ENCODE results near the gene EFNA5. TPM values are rescaled to one million over a fixed set of nuclear protein-coding genes. Genes with fewer than 3 reads are reported as not detected.

Gene EFNA5
- polyA plus RNA-seq, 1 donor from 2014 or later: 4.2 TPM

- TF ChIP-seq EP300 (conservative IDR thresholded peaks at IDR 0.05; ENCODE audit: poor library complexity, severe bottlenecking) (peak; percentile 81), REST (IDR thresholded peaks at IDR 0.05; ENCODE audit: borderline replicate concordance) (no peak), TAF1 (IDR thresholded peaks at IDR 0.05; ENCODE audit: low read depth) (no peak), POLR2AphosphoS5 (IDR thresholded peaks at IDR 0.05) (peak; percentile 58)
- no peaks in the 10 kb centered on the region for H3K79me2 ChIP-seq (replicated peaks; ENCODE audit: insufficient read depth, low read length)
- no peak overlapping the region for H3K9ac ChIP-seq (ENCODE audit: low read length)
- H4K20me1 ChIP-seq (ENCODE audit: insufficient read depth): no peaks in the 10 kb centered on the region
- H3F3A ChIP-seq (ENCODE audit: insufficient read depth, low read length, poor library complexity, severe bottlenecking): no peaks in the 10 kb centered on the region
- no peaks in the 10 kb centered on the region for H3K9me3 ChIP-seq (ENCODE audit: low read length)
- no peak overlapping the region for H3K4me2 ChIP-seq (ENCODE audit: low read length)
- no peak overlapping the region for H2AFZ ChIP-seq (ENCODE audit: low read depth, low read length)
- H3K27me3 ChIP-seq (ENCODE audit: insufficient read depth, low read depth, low read length): no peaks in the 10 kb centered on the region
- H3K27ac ChIP-seq (ENCODE audit: low read length): no peak overlapping the region
- no peak overlapping the region for H3K4me3 ChIP-seq (ENCODE audit: low read length)
- no peaks in the 10 kb centered on the region for H3K9me2 ChIP-seq (ENCODE audit: insufficient read depth, low read length)
- H3K36me3 ChIP-seq (ENCODE audit: insufficient read depth, low read length): no peaks in the 10 kb centered on the region
Observed at GRCh38 chr5:107699425-107699824, 28.7 kb upstream of the EFNA5 start.

GRCh38 chr5:107698286-107698685, 27.5 kb upstream of the EFNA5 start:
- Histone ChIP-seq H3K27ac (ENCODE audit: low read length) (no peak overlapping the region), H3K9me2 (ENCODE audit: insufficient read depth, low read length) (no peaks in the 10 kb centered on the region), H3F3A (ENCODE audit: insufficient read depth, low read length, poor library complexity, severe bottlenecking) (no peaks in the 10 kb centered on the region), H2AFZ (ENCODE audit: low read depth, low read length) (no peak overlapping the region), H3K4me2 (ENCODE audit: low read length) (no peak overlapping the region), H3K27me3 (ENCODE audit: insufficient read depth, low read depth, low read length) (no peaks in the 10 kb centered on the region), H4K20me1 (ENCODE audit: insufficient read depth) (no peaks in the 10 kb centered on the region), H3K79me2 (replicated peaks; ENCODE audit: insufficient read depth, low read length) (no peaks in the 10 kb centered on the region), H3K9ac (ENCODE audit: low read length) (no peak overlapping the region), H3K36me3 (ENCODE audit: insufficient read depth, low read length) (no peaks in the 10 kb centered on the region), H3K9me3 (ENCODE audit: low read length) (no peaks in the 10 kb centered on the region), H3K4me3 (ENCODE audit: low read length) (no peak overlapping the region)
- TF ChIP-seq EP300 (conservative IDR thresholded peaks at IDR 0.05; ENCODE audit: poor library complexity, severe bottlenecking) (no peak), RAD21 (conservative IDR thresholded peaks at IDR 0.05) (no peak)

- no peaks in the 10 kb centered on the region for H3K36me3 ChIP-seq (ENCODE audit: insufficient read depth, low read length)
- no peaks in the 10 kb centered on the region for H3K79me2 ChIP-seq (replicated peaks; ENCODE audit: insufficient read depth, low read length)
- H2AFZ ChIP-seq (ENCODE audit: low read depth, low read length): no peak overlapping the region
- TF ChIP-seq POLR2AphosphoS5 (IDR thresholded peaks at IDR 0.05): no peak
- TF ChIP-seq EP300 (conservative IDR thresholded peaks at IDR 0.05; ENCODE audit: poor library complexity, severe bottlenecking): no peak
- TF ChIP-seq TAF1 (IDR thresholded peaks at IDR 0.05; ENCODE audit: low read depth): no peak
- no peak for TF ChIP-seq CTCF (IDR thresholded peaks at IDR 0.05; ENCODE audit: poor library complexity, severe bottlenecking)
- no peak for TF ChIP-seq RAD21 (conservative IDR thresholded peaks at IDR 0.05)
- TF ChIP-seq SMC3 (conservative IDR thresholded peaks at IDR 0.05; ENCODE audit: poor library complexity): no peak
- no peak for TF ChIP-seq EZH2 (IDR thresholded peaks at IDR 0.05; ENCODE audit: borderline replicate concordance, insufficient read depth, low read length, poor library complexity, severe bottlenecking)
- TF ChIP-seq MXI1 (conservative IDR thresholded peaks at IDR 0.05; ENCODE audit: poor library complexity, severe bottlenecking): no peak
- no peak for TF ChIP-seq REST (IDR thresholded peaks at IDR 0.05; ENCODE audit: borderline replicate concordance)
- H3K9me2 ChIP-seq (ENCODE audit: insufficient read depth, low read length): no peaks in the 10 kb centered on the region
- H3K9ac ChIP-seq (ENCODE audit: low read length): no peak overlapping the region
- H3F3A ChIP-seq (ENCODE audit: insufficient read depth, low read length, poor library complexity, severe bottlenecking): no peaks in the 10 kb centered on the region
- H3K27ac ChIP-seq (ENCODE audit: low read length): no peak overlapping the region
- H3K4me3 ChIP-seq (ENCODE audit: low read length): no peak overlapping the region
- no peaks in the 10 kb centered on the region for H3K27me3 ChIP-seq (ENCODE audit: insufficient read depth, low read depth, low read length)
- no peak overlapping the region for H3K4me2 ChIP-seq (ENCODE audit: low read length)
- H3K9me3 ChIP-seq (ENCODE audit: low read length): no peaks in the 10 kb centered on the region
- no peaks in the 10 kb centered on the region for H4K20me1 ChIP-seq (ENCODE audit: insufficient read depth)
Observed at GRCh38 chr5:107696498-107696897, 25.8 kb upstream of the EFNA5 start.

All from neural cell (in vitro differentiated cells).